Erythroblast (primary cell): ENCODE measurements around the gene AMOTL1.
"Not testable (repeated sequence)": the region's sequence is repeated elsewhere in the genome, so short reads cannot be mapped to it uniquely, and the experiment has no call there.

Source experiments
- DNase-seq, 2 experiments: peaks; one replicate each; lab custom pipeline; 2025; lab: John Stamatoyannopoulos, UW
- GATA1 ChIP-seq: IDR thresholded peaks from 2 replicates; pipeline ENCODE4 v1.6.1; 2011; ENCODE audit warnings: low read depth, mild to moderate bottlenecking, control low read depth, low read length, moderate library complexity
- POLR2A ChIP-seq: IDR thresholded peaks from 2 replicates; pipeline ENCODE4 v1.6.1; 2011; ENCODE audit warnings: mild to moderate bottlenecking, low read length

AMOTL1 gene

GRCh38 chr11:94801866-94802460, 33.8 kb downstream of the AMOTL1 start:
- no peak for DNase-seq

GRCh38 chr11:94802501-94802900, 34.3 kb downstream of the AMOTL1 start:
- no peak for DNase-seq
- TF ChIP-seq GATA1 (no peak), POLR2A (no peak)

More at GRCh38 chr11:94801866-94802460, 33.8 kb downstream of the AMOTL1 start:
- no peak for TF ChIP-seq POLR2A
- TF ChIP-seq GATA1 = no peak

- TF ChIP-seq POLR2A (no peak), GATA1 (no peak)
- no peak for DNase-seq
Observed at GRCh38 chr11:94803491-94803890, 35.3 kb downstream of the AMOTL1 start.

GRCh38 chr11:94804874-94805273, 36.7 kb downstream of the AMOTL1 start:
- no peak for DNase-seq
- TF ChIP-seq POLR2A = no peak
- TF ChIP-seq GATA1 = no peak

GRCh38 chr11:94806014-94806413, 37.9 kb downstream of the AMOTL1 start:
- TF ChIP-seq GATA1 (no peak), POLR2A (no peak)
- peak; percentile 16 to 17 for DNase-seq

GRCh38 chr11:94806419-94806818, 38.3 kb downstream of the AMOTL1 start:
- no peak for DNase-seq
- TF ChIP-seq POLR2A = no peak
- no peak for TF ChIP-seq GATA1

GRCh38 chr11:94809251-94809650, 41.1 kb downstream of the AMOTL1 start:
- TF ChIP-seq GATA1 = no peak
- DNase-seq = no peak

GRCh38 chr11:94812724-94813720, 44.9 kb downstream of the AMOTL1 start:
- not testable (repeated sequence) for DNase-seq

GRCh38 chr11:94814272-94814976, 46.3 kb downstream of the AMOTL1 start:
- DNase-seq = no peak
- no peak for TF ChIP-seq POLR2A
- no peak for TF ChIP-seq GATA1

GRCh38 chr11:94815705-94816344, 47.7 kb downstream of the AMOTL1 start:
- DNase-seq = peak; percentile 27 to 47
- TF ChIP-seq POLR2A (no peak), GATA1 (no peak)

GRCh38 chr11:94820480-94820879, 52.3 kb downstream of the AMOTL1 start:
- TF ChIP-seq POLR2A (no peak), GATA1 (no peak)
- DNase-seq = no peak

- TF ChIP-seq POLR2A (no peak), GATA1 (no peak)
- no peak for DNase-seq
Observed at GRCh38 chr11:94821439-94821838, 53.3 kb downstream of the AMOTL1 start.

- no peak for DNase-seq
- TF ChIP-seq GATA1 (no peak), POLR2A (no peak)
Observed at GRCh38 chr11:94822080-94822479, 53.9 kb downstream of the AMOTL1 start.

GRCh38 chr11:94823102-94823732, 55.1 kb downstream of the AMOTL1 start:
- TF ChIP-seq GATA1 = no peak
- no peak for TF ChIP-seq POLR2A
- DNase-seq = no peak
